ENCODE results near the gene EIF2D. TPM values are rescaled to one million over a fixed set of nuclear protein-coding genes. Genes with fewer than 3 reads are reported as not detected.
"Not testable (repeated sequence)": the region's sequence is repeated elsewhere in the genome, so short reads cannot be mapped to it uniquely, and the experiment has no call there.

The EIF2D gene
- total and polyA plus RNA-seq, 8 donors, result 16.9 to 130 (median 48.8) TPM

DNA sequence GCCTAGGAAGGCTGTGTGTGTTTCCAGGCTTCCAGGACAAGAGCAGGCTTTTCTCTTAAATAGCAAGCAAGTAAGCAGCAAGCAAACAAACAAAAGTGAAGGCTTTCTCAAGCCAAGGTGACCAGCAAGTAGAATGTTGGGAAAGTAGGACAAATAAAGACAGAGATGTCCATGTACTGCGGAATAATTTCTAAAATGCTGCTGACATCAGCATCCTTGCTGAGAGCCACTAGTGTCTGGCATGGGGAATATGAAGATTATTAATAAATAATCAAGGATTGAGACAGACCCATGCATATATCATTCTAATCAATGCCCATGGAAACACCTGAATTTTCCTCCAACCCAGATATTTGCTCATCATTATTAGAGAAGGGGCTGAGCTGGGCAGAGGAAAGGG, 16.7 kb upstream of the EIF2D start:
- H3K27ac ChIP-seq, result no peak overlapping the region
- WGBS, 5 donors, result 0 to 50% (median 0%) methylated on average over 1 of the region's 1 CpG
- no peaks in the 10 kb centered on the region for H3K9me3 ChIP-seq
- TF ChIP-seq POLR2AphosphoS5 (IDR thresholded peaks at IDR 0.05), result no peak
- TF ChIP-seq EP300 (IDR thresholded peaks at IDR 0.05), result no peak
- TF ChIP-seq, protein P1, sequence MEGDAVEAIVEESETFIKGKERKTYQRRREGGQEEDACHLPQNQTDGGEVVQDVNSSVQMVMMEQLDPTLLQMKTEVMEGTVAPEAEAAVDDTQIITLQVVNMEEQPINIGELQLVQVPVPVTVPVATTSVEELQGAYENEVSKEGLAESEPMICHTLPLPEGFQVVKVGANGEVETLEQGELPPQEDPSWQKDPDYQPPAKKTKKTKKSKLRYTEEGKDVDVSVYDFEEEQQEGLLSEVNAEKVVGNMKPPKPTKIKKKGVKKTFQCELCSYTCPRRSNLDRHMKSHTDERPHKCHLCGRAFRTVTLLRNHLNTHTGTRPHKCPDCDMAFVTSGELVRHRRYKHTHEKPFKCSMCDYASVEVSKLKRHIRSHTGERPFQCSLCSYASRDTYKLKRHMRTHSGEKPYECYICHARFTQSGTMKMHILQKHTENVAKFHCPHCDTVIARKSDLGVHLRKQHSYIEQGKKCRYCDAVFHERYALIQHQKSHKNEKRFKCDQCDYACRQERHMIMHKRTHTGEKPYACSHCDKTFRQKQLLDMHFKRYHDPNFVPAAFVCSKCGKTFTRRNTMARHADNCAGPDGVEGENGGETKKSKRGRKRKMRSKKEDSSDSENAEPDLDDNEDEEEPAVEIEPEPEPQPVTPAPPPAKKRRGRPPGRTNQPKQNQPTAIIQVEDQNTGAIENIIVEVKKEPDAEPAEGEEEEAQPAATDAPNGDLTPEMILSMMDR (IDR thresholded peaks at IDR 0.05), result no peak
- TF ChIP-seq POLR2A (IDR thresholded peaks at IDR 0.05), result no peak
- intact Hi-C loops (cut with DNase I; ENCODE audit: low total_unique reads), result no loop called here
- H3K4me1 ChIP-seq, result peaks cover 0 to 7% (median 2%) of the 10 kb centered on the region in 4 donors
- H3K27me3 ChIP-seq, result no peaks in the 10 kb centered on the region
- no peaks in the 10 kb centered on the region for H3K36me3 ChIP-seq
- no peak overlapping the region for H3K4me3 ChIP-seq
- DNase-seq, result no peak

DNA sequence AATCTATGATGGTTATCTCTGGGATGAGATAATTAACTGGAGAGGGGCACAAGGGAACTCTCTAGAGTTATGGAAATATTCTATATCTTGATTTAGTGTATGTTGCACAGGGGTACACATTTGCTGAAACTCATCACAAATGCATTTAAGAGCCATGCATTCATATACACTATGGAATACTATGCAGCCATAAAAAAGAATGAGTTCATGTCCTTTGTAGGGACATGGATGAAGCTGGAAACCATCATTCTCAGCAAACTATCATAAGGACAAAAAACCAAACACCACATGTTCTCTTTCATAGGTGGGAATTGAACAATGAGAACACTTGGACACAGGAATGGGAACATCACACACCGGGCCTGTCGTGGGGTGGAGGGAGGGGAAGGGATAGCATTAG, 14.1 kb upstream of the EIF2D start:
- H3K27me3 ChIP-seq; H3K27ac ChIP-seq; H3K4me3 ChIP-seq; DNase-seq; H3K36me3 ChIP-seq; H3K4me1 ChIP-seq; intact Hi-C loops (cut with DNase I; ENCODE audit: low total_unique reads); H3K9me3 ChIP-seq: not testable (repeated sequence)
- WGBS, 5 donors, result 85 to 100% (median 96%) methylated on average over 2 of the region's 2 CpGs

DNA sequence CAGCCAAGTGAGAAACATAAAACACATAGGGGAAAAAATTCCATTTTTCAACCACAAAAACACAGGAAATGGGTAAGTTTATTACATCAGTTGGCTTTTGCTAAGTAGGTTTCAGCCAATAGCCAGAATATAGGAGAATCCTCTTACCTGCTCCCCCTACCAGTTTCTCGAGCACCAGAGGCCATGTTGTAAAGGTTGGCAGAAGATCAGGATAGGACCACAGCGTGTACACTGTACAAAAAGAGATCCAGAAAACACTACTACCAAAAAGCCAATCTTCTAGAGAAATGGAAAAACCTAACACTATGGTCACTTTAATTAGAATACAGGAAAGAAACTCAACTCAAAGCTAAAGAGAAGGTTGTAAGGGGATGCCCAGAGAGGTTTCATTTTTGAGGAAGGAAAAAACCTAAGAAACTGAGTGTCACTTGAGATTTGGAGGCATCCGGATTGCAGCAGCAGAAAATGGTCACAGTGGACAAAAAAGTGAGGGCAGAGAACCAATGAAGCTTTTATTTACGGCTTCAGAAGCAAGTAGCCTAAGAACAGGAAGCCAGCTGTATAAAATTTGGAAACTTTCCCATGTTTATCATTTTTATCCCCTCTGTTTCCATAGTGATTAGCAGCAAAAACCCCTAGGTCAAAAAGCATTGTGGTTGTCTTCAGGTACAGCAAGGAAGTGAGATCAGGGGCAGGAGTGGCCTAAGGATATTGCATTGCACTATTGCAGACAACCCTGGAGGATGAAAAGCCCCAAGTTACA, 2.9 kb downstream of the EIF2D start:
- TF ChIP-seq EP300 (IDR thresholded peaks at IDR 0.05) (no peak), POLR2A (IDR thresholded peaks at IDR 0.05) (no peak)
- H3K27me3 ChIP-seq, result no peaks in the 10 kb centered on the region
- peaks cover 3 to 64% (median 61%) of the 10 kb centered on the region in 4 donors for H3K36me3 ChIP-seq

DNA sequence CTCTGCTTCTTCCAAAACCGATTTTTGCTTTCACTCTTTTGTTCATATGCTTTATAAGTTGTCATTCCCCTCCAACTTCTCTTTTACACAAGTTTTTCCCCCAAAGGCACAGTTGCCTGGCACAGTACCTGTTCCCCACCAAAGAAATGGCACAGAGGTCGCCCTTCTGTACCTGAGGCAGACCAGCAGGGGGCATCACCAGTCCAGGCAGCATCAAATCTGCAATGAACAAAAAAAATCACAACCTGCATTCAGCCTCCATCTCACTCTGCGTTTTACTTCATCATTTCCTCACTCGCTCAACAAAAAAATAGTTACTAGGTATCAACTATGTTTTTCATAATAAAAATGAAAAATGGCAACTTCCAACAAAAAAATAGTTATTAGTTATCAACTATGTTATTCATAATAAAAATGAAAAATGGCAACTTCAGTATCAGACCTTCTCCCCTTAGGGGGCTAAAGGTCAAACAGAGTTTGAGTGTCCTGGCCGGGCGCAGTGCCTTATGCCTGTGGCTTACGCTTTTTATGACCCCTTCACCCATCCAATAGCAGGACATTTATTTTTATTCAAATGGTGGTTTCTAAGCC, 4.1 kb downstream of the EIF2D start:
- peak; percentile 47 to 65 for DNase-seq
- H3K9me3 ChIP-seq, result no peaks in the 10 kb centered on the region
- H3K36me3 ChIP-seq, result peaks cover 5 to 76% (median 73%) of the 10 kb centered on the region in 4 donors
- H3K4me1 ChIP-seq, result peaks cover 9 to 17% (median 15%) of the 10 kb centered on the region in 4 donors
- no peak for TF ChIP-seq POLR2AphosphoS5 (IDR thresholded peaks at IDR 0.05)
- TF ChIP-seq, protein P1 (IDR thresholded peaks at IDR 0.05), result peak in 5 of 7 experiments; percentile 16 to 69 (median 56)
- WGBS, 5 donors, result 67 to 75% (median 71%) methylated on average over 7 of the region's 7 CpGs
- intact Hi-C loops (cut with DNase I; ENCODE audit: low total_unique reads), result no loop called here
- no peak overlapping the region for H3K27ac ChIP-seq
- no peaks in the 10 kb centered on the region for H3K27me3 ChIP-seq
- H3K4me3 ChIP-seq, result no peak overlapping the region

More for the DNA sequence above, 2.9 kb downstream of the EIF2D start:
- Histone ChIP-seq H3K4me3 (no peak overlapping the region), H3K9me3 (no peaks in the 10 kb centered on the region), H3K27ac (no peak overlapping the region), H3K4me1 (peaks cover 9 to 17% (median 15%) of the 10 kb centered on the region in 4 donors)
- intact Hi-C loops (cut with DNase I; ENCODE audit: low total_unique reads), result no loop called here
- no peak for DNase-seq
- 41 to 68% (median 52%) methylated on average over 4 of the region's 4 CpGs for WGBS, 5 donors

DNA sequence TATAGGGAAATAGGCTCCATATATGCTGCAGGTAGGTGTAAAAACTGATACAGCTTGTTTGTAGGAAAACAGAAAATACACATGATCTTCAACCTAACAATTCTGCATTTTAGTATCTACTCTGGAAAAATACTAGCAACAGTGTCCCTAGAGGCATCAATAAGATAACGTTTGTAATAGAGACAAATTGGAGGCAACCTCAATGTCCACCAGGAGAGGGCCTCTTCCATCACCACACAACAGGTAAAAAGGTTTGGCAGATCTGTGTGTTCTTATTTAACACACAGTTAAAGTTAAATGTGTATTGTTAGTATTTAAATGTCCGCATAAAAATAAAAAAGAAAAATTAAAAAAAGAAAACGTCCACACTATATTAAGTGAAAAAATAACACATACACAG, 5.4 kb downstream of the EIF2D start:
- Histone ChIP-seq H3K4me1 (peaks cover 8 to 16% (median 10%) of the 10 kb centered on the region in 4 donors), H3K36me3 (peaks cover 17 to 89% (median 86%) of the 10 kb centered on the region in 4 donors), H3K27me3 (no peaks in the 10 kb centered on the region), H3K4me3 (no peak overlapping the region), H3K9me3 (no peaks in the 10 kb centered on the region), H3K27ac (no peak overlapping the region)
- no peak for TF ChIP-seq POLR2AphosphoS5 (IDR thresholded peaks at IDR 0.05)
- TF ChIP-seq POLR2A (IDR thresholded peaks at IDR 0.05), result no peak
- no peak for TF ChIP-seq EP300 (IDR thresholded peaks at IDR 0.05)
- TF ChIP-seq, protein P1 (IDR thresholded peaks at IDR 0.05), result no peak
- DNase-seq, result peak in 1 of 2 donors; percentile 31
- intact Hi-C loops (cut with DNase I; ENCODE audit: low total_unique reads), result no loop called here
- 53 to 65% (median 61%) methylated on average over 3 of the region's 3 CpGs for WGBS, 5 donors
